Renal cortical epithelial cell (primary cell): ENCODE data around the gene SPAG9. TPM values are rescaled to one million over a fixed set of nuclear protein-coding genes. Genes with fewer than 3 reads are reported as not detected.
A peak's percentile ranks its signal among the peaks of the same experiment; 100 is the strongest.

Experiments used
- DNase-seq: peaks from one replicate; pipeline ENCODE4 v3.0.0-alpha.2; 2011; ENCODE audit warnings: low read depth
- total RNA-seq: library from RNA; depleted of rRNA; stranded (reverse); fragments of >200 nt; gene quantifications from 2 replicates; pipeline ENCODE4 v1.2.3, GENCODE V29; 2014

SPAG9 gene
- total RNA-seq, 1 donor from 2014 or later = 134 TPM

DNA sequence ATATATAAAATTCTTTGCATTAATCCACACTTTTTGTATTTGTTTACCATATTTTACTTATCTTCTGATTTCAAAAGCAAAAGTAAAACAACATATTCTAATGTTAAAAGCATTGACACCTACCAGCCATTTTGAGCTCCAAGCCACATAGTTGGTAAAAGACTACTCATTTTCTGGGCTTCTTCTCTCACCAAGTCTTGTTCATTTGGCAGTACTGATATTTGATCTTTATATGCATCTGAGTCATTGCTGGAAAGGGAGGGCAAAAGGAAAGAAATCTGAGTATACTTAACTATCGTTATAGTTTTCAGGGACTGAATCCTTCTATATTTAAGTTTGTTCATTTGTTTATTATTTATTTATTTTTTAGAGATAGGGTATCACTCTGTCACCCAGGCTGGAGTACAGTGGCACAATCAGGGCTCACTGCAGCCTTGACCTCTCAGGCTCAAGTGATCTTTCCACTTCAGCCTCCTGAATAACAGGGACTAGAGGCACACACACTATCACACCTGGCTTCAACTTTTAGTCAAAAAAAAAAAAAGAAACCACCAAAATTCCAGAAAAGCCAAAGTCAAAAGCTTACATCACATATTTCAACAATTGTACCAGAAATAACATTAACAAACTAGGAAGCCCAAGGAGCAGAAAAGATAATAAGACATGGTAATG lies 133.5 kb downstream of the SPAG9 start:
- peak; percentile 23 for DNase-seq

- no peak for DNase-seq
Observed at GRCh38 chr17:50981279-50981678, 139.4 kb downstream of the SPAG9 start.

- no peak for DNase-seq
Observed at GRCh38 chr17:50979524-50979927, 141.1 kb downstream of the SPAG9 start.

- peak; percentile 36 for DNase-seq
Observed at GRCh38 chr17:50977487-50978159, 143.0 kb downstream of the SPAG9 start.

- no peak for DNase-seq
Observed at GRCh38 chr17:50976951-50977472, 143.7 kb downstream of the SPAG9 start.

GRCh38 chr17:50973557-50974494 lies 146.8 kb downstream of the SPAG9 start:
- no peak for DNase-seq

- peak; percentile 21 for DNase-seq
Observed at GRCh38 chr17:50972577-50972976, 148.1 kb downstream of the SPAG9 start.

GRCh38 chr17:50967795-50968194 lies 152.9 kb downstream of the SPAG9 start:
- DNase-seq = peak; percentile 59

GRCh38 chr17:50966163-50966666 lies 154.5 kb downstream of the SPAG9 start:
- no peak for DNase-seq

GRCh38 chr17:50963139-50963538 lies 157.5 kb downstream of the SPAG9 start:
- DNase-seq = no peak

DNA sequence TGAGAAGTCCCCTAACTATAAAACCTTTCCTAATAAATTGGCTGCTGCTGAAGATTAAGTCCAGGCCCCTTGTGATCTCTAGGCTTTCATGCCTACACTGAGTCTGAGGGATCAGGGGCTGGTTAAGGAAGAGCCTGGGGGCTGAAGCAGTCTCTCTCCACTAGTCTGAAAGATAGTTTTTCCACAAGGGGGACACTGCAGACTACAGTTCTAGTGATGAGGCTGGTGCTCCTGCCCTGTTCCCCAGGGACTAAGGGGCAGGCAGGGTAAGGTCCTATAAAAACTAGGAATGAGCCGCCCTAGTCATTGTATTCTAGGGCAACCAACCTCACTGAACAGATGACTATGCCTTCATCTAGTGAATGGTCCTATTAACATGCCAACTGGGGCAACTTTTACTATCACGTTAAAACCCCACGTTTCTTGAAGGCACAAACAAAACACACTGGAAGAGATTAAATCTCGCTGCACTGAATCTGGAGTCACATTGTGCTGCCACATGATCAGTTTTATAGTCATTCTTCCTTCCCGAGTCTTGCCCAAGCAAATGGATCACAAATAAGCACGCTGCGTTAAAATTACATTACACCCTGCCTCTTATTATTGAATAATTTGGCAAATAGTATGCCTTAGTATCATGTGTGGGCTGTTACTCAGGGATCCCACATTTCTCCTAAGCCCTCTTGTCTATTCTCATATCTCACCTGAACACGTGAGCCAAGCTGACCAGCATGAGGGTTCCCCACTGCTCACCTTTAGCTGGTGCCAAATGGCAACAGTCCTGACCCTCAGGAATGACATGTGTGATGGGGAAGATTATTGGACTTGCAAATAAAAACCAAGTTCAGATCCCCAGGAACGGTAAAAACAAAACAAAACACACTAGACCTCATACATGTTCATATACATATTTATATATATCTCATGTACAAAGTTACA lies 159.1 kb downstream of the SPAG9 start:
- DNase-seq = no peak

GRCh38 chr17:50959341-50959740 lies 161.3 kb downstream of the SPAG9 start:
- DNase-seq = no peak

- no peak for DNase-seq
Observed at GRCh38 chr17:50957600-50958575, 162.8 kb downstream of the SPAG9 start.

GRCh38 chr17:50956750-50957523 lies 163.7 kb downstream of the SPAG9 start:
- peak; percentile 33 for DNase-seq

DNA sequence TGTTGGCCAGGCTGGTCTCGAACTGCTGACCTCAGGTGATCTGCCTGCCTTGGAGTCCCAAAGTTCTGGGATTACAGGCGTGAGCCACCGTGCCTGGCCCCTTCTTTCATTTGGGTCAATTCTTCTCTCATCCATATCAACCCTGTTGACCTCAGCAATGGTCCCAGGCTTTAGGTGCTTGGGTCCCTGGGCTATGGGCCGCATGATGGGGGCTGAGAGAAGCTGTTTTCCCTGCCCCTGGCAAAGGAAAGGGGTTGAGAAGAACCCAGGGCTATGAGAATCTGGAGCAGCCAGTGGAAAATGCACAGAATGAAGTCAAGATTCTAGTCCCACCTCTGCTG lies 164.3 kb downstream of the SPAG9 start:
- no peak for DNase-seq

DNA sequence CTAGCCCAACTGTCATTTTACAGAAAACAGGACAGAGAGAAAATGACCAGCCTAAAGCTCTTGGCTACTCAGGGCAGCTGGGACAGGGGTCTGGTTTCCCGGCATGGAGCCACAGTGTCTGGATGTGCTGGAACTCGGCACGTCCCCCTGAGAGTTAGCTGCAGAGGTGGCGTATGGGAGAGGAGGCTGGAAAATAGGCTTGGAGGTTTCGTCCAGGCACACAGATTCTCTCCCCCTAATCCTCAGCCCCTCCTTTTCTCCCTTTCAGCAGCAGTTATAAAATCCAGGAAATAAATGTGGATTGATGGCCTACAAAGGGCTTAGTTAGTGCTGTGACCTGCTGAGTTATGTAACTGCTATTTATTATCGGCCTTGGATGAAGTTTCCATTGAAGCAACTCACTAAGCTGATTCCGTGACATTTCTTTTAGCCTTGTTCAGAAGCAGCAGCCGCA lies 165.0 kb downstream of the SPAG9 start:
- DNase-seq = no peak

GRCh38 chr17:50955160-50955559 lies 165.5 kb downstream of the SPAG9 start:
- DNase-seq = no peak

- DNase-seq = no peak
Observed at GRCh38 chr17:50954641-50955121, 166.0 kb downstream of the SPAG9 start.
